ELR (cell line): ENCODE measurements around the gene ACBD6.

Source experiments
- DNase-seq: peaks from one replicate; pipeline ENCODE4 v3.0.0-alpha.2; 2015; ENCODE audit warnings: low read depth

ACBD6 gene

DNA sequence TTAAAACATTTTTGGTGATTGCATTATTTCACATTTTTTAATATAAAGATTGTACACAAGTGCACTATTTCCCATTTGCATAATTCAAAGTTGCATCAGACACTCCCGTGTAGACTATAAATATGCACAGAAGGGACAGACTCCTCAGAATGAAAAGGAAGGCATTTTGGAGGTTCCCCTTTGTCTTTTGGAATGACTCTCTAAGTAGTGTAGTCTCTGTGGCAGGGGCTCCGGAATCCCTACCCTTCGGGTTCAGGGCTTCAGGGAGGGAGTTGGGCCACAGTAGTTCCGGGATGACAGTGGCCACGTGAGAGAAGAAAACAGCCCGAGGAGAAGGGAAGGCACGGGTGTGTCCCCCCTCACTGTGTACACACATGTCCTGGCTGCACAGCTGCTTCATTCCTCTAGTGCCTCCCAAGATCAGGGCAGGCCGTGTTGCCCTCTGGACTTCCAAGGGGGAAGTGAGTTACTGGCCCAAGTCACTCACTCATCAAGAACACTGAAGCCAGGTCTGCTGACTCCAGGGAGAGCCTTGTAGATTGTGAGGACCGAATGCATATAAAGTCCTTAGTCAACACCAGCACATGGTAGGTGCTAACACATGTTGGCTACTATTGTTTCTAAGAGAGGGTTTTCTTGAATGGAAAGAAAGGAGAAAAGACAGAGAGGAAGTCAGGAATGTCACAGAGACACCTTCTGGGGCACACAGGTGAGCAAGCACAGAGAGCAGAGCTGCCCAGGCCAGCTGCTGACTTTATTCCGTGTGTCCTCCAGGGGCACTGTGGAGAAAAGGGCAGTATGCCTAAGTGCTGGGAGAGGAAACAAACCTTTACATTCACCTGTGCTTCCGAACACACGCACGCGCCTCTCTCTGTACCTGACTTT lies 232.5 kb downstream of the ACBD6 start:
- DNase-seq, result no peak

GRCh38 chr1:180268556-180269075 lies 233.8 kb downstream of the ACBD6 start:
- no peak for DNase-seq

- DNase-seq, result no peak
Measured at GRCh38 chr1:180267761-180268555, 234.4 kb downstream of the ACBD6 start.

- DNase-seq, result no peak
Measured at GRCh38 chr1:180267211-180267561, 235.2 kb downstream of the ACBD6 start.

DNA sequence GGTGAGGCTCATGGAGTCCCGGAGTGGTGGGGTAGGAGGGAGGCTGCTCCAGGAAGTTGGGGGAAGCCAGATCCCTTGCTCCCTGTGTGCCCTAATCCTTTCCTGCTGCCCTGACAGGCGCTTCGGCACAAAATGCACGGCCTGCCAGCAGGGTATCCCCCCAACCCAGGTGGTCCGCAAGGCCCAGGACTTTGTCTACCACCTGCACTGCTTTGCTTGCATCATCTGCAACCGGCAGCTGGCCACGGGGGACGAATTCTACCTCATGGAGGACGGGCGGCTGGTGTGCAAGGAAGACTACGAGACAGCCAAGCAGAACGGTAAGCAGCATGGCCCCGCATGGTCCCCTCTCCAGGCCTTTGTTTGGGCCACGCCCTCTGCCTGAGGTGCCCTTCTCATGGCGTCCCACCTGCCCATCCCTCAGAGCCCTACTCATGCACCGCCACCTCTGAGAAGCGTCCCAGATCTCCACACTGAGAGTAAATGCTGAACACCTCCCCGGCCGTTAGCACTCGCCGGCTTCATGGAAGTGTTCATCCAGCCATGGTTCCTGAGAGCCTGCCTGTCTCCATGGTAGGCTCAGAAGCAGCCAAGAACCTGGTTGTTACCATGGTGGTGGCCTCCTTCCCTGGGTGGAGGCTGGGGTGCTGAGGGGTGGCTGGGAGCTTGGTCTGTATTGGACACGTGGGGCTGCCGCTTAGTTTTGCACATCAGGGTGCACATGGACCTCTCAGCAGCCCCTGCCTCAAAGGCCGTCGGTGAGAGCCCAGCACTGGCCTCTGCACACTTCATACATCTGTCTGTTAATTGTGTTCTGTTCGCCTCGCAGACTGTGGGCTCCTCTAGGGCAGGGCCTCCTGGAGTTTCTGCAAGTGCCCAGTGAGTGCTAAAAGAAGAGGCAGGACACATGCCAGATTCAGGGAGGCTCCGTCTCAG lies 235.8 kb downstream of the ACBD6 start:
- no peak for DNase-seq

GRCh38 chr1:180265871-180266270 lies 236.5 kb downstream of the ACBD6 start:
- DNase-seq, result no peak

GRCh38 chr1:180265201-180265600 lies 237.2 kb downstream of the ACBD6 start:
- no peak for DNase-seq

DNA sequence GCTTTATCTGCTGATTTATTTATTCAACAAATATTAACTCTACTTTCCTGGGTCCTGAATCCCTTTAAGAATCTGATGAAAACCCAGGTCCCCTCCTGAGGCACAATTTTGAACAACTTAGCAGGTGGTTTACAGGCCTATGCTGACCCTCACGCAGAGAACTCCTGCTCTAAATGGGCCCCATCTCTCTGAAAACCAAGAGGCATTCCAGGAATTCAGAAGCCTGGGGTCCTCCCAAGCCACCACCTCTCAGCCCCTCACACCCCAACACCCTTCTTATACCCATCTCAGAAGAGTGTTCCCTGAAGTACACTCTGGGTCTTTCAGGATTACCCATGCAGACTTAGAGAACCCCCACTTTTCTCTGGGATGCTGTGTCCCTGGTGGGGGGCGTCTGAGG lies 237.8 kb downstream of the ACBD6 start:
- DNase-seq, result no peak

GRCh38 chr1:180262628-180263488 lies 239.5 kb downstream of the ACBD6 start:
- DNase-seq, result no peak

GRCh38 chr1:180261524-180262155 lies 240.7 kb downstream of the ACBD6 start:
- DNase-seq, result no peak

GRCh38 chr1:180261030-180261429 lies 241.3 kb downstream of the ACBD6 start:
- DNase-seq, result no peak

GRCh38 chr1:180260541-180260940 lies 241.8 kb downstream of the ACBD6 start:
- no peak for DNase-seq

DNA sequence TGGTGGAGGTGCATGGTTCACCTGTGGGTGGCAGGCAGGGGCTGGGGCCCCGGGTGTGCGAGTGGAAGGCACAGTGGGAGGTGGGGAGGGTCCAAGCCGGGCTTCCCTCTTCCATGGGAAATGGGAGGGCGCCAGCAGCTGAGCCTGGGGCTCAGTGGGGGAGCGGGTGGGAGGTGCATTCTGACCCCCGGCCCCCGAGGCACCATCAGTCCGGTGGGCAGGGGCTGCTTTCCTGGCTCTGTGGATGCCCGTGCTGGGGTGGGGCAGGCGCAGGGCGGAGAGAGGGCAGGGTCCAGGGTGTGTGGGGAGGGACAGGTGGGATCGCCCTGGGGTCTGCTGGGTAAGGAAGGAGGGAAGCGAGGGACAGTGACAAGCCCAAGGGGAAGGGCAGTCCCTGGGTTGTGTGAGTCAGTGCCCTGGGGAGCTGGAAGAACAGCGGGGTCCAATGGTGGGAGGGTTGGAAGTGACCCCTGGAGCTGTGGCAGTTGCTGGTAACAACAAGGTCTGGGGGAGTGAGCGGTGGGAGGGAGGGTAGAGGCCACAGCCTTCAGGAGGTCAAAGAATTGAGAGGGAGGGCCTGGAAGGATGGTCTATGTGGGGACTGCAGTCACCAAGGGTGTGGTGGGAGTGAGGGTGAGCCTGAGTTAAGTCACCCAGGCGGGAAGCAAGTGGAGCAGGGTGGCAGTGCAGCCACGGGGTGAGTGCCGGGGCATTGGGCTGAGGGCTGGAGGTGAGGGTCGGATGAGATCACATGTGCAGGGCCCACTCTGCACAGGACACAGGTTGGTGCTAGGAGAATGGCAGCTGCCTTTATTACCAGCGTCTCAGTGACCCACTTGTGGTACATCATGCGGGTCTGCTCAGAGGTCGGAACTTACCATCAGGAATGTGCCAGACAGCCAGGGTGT lies 242.7 kb downstream of the ACBD6 start:
- DNase-seq, result no peak

- DNase-seq, result no peak
Measured at GRCh38 chr1:180258935-180259334, 243.4 kb downstream of the ACBD6 start.

DNA sequence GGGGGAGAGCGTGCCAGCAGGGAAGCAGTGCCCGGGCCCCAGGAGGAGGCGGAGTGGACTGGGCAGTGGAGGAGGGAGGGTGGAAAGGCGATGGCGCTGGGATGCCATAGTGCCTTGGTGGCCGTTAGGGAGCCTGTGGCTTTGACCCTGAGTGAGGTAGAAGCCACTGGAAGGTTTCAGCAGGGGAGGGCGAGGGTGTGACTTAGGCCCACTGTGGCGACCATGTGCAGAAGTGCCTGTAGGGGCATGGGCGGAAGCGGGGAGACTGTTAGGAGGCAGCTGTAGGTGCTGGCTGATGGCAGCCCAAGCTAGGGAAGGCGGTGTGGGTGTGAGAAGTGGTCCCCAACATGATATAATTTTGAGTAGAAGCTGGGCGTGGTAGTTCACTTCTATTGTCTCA lies 244.1 kb downstream of the ACBD6 start:
- no peak for DNase-seq

GRCh38 chr1:180257486-180257885 lies 244.9 kb downstream of the ACBD6 start:
- DNase-seq, result no peak

DNA sequence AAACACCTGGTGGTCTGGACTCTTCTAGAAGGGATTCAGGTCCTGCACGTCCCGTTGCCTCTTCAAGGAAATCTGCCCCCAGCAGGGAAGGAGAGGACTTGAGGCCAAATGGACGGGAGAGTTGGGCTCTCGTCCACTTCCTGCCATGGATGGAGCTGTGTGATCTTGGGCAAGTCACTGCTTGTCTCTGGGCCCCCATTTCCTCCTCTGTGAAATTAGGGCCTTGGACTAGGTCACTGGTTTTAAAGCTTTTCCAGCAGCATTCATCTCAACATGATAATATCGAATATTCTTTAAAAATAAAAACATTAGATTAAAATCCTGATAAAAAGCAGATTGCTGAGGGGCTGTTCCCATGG lies 245.4 kb downstream of the ACBD6 start:
- DNase-seq, result no peak

DNA sequence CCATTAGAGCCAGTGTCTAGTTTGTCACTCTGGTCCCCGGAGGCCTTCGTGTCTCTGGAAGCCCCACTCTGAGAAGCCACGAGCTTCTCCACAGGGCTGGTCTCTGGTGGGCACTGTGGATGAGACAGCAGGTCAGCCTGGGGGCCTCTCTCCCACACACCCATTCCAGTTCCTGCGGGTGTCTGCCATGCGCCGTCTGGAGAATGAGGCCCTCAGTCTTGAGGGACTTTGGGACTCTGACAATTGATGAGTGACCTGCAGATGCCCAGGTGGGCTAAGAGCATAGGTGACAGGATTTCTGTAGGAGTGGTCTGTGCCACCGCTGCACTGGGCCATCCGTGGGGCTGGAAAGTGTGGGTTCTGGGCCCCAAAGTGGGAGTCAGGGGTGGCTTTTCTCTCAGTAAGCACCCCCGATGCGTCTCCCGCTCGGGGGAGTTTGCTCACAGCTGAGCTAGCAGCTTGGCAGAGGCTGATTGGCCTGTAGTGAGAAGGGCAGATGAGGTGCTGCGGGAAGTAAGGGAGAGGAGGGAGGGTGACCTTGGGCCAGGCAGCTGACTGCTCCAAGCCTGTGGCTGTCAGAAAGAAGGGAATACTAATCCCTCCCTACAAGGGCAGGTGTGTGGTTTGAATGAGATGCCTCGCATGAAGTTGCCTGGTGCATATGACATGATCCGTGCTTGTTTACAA lies 245.9 kb downstream of the ACBD6 start:
- DNase-seq, result no peak
